Stimulated activated CD8-positive, alpha-beta memory T cell treated with anti-CD3 and anti-CD28 coated beads, Interleukin-15, amount 100 ng/mL, for 4 hours (primary cell): ENCODE results near the gene MAPK12.
A peak's percentile ranks its signal among the peaks of the same experiment; 100 is the strongest.

ENCODE experiments used
- DNase-seq, 2 donors: peaks; one replicate each; pipeline ENCODE4 v3.0.0-alpha.2; 2020; ENCODE audit warnings: low read depth in 2 of 2

The MAPK12 gene

GRCh38 chr22:50267591-50268390, 6.3 kb upstream of the MAPK12 start:
- peak in 1 of 2 donors; percentile 24 for DNase-seq

- DNase-seq, result no peak
Observed at GRCh38 chr22:50266994-50267393, 5.5 kb upstream of the MAPK12 start.

- no peak for DNase-seq
Observed at GRCh38 chr22:50264946-50265669, 3.6 kb upstream of the MAPK12 start.

GRCh38 chr22:50264104-50264745, 2.7 kb upstream of the MAPK12 start:
- no peak for DNase-seq

GRCh38 chr22:50262973-50263617, 1.6 kb upstream of the MAPK12 start:
- DNase-seq, result no peak

- no peak for DNase-seq
Observed at GRCh38 chr22:50262460-50262911, 1.0 kb upstream of the MAPK12 start.

- no peak for DNase-seq
Observed at GRCh38 chr22:50260801-50261614, 475 bp downstream of the MAPK12 start.

- no peak for DNase-seq
Observed at GRCh38 chr22:50260434-50260800, 1.1 kb downstream of the MAPK12 start.

GRCh38 chr22:50259302-50259701, 2.2 kb downstream of the MAPK12 start:
- no peak for DNase-seq

GRCh38 chr22:50258361-50259292, 2.9 kb downstream of the MAPK12 start:
- no peak for DNase-seq

GRCh38 chr22:50257451-50258360, 3.8 kb downstream of the MAPK12 start:
- DNase-seq, result no peak

GRCh38 chr22:50257041-50257440, 4.4 kb downstream of the MAPK12 start:
- no peak for DNase-seq

- no peak for DNase-seq
Observed at GRCh38 chr22:50256258-50256862, 5.1 kb downstream of the MAPK12 start.

GRCh38 chr22:50255607-50256006, 5.9 kb downstream of the MAPK12 start:
- DNase-seq, result no peak

- DNase-seq, result no peak
Observed at GRCh38 chr22:50255099-50255498, 6.4 kb downstream of the MAPK12 start.

- no peak for DNase-seq
Observed at GRCh38 chr22:50253941-50254340, 7.5 kb downstream of the MAPK12 start.

GRCh38 chr22:50253046-50253915, 8.2 kb downstream of the MAPK12 start:
- no peak for DNase-seq
